ENCODE measurements around the gene NISCH. TPM values are rescaled to one million over a fixed set of nuclear protein-coding genes. Genes with fewer than 3 reads are reported as not detected.

The NISCH gene
- polyA plus RNA-seq, 2 donors, result 32.2 to 59.6 TPM

GRCh38 chr3:52469001-52469400 is 13.6 kb downstream of the NISCH start:
- H3K27me3 ChIP-seq (ENCODE audit: control insufficient read depth in 1 of 2, insufficient read depth in 2 of 2, low read length in 2 of 2), result no peaks in the 10 kb centered on the region
- no peak overlapping the region for H3K27ac ChIP-seq (ENCODE audit: low read depth in 2 of 2, low read length in 1 of 2)
- peaks cover 3 to 19% of the 10 kb centered on the region in 2 donors for H3K4me1 ChIP-seq (ENCODE audit: control insufficient read depth in 2 of 2, insufficient read depth in 2 of 2, low read length in 1 of 2)
- WGBS, 2 donors, result 74 to 87% methylated on average over 5 of the region's 5 CpGs
- no peak overlapping the region for H3K4me3 ChIP-seq (ENCODE audit: low read depth in 1 of 2, low read length in 2 of 2)
- H3K36me3 ChIP-seq (ENCODE audit: control insufficient read depth in 2 of 2, insufficient read depth in 2 of 2, low read length in 1 of 2), result peaks cover 12 to 37% of the 10 kb centered on the region in 2 donors
- peaks cover 0 to 2% of the 10 kb centered on the region in 2 donors for H3K9me3 ChIP-seq (ENCODE audit: control insufficient read depth in 2 of 2, insufficient read depth in 1 of 2, low read depth in 1 of 2, low read length in 1 of 2)

GRCh38 chr3:52470920-52471319 is 15.5 kb downstream of the NISCH start:
- Histone ChIP-seq H3K4me1 (ENCODE audit: control insufficient read depth in 2 of 2, insufficient read depth in 2 of 2, low read length in 1 of 2) (peaks cover 3 to 19% of the 10 kb centered on the region in 2 donors), H3K36me3 (ENCODE audit: control insufficient read depth in 2 of 2, insufficient read depth in 2 of 2, low read length in 1 of 2) (peaks cover 12 to 38% of the 10 kb centered on the region in 2 donors), H3K27ac (ENCODE audit: low read depth in 2 of 2, low read length in 1 of 2) (peak overlapping the region in 1 of 2 donors; percentile 19), H3K9me3 (ENCODE audit: control insufficient read depth in 2 of 2, insufficient read depth in 1 of 2, low read depth in 1 of 2, low read length in 1 of 2) (peaks cover 0 to 2% of the 10 kb centered on the region in 2 donors), H3K27me3 (ENCODE audit: control insufficient read depth in 1 of 2, insufficient read depth in 2 of 2, low read length in 2 of 2) (no peaks in the 10 kb centered on the region), H3K4me3 (ENCODE audit: low read depth in 1 of 2, low read length in 2 of 2) (no peak overlapping the region)
- 79 to 95% methylated on average over 4 of the region's 4 CpGs for WGBS, 2 donors

- 40 to 47% methylated on average over 26 of the region's 26 CpGs for WGBS, 2 donors
- H3K9me3 ChIP-seq (ENCODE audit: control insufficient read depth in 2 of 2, insufficient read depth in 1 of 2, low read depth in 1 of 2, low read length in 1 of 2), result peaks cover 0 to 2% of the 10 kb centered on the region in 2 donors
- peak overlapping the region in 1 of 2 donors; percentile 19 for H3K27ac ChIP-seq (ENCODE audit: low read depth in 2 of 2, low read length in 1 of 2)
- H3K4me3 ChIP-seq (ENCODE audit: low read depth in 1 of 2, low read length in 2 of 2), result no peak overlapping the region
- peaks cover 12 to 43% of the 10 kb centered on the region in 2 donors for H3K36me3 ChIP-seq (ENCODE audit: control insufficient read depth in 2 of 2, insufficient read depth in 2 of 2, low read length in 1 of 2)
- H3K27me3 ChIP-seq (ENCODE audit: control insufficient read depth in 1 of 2, insufficient read depth in 2 of 2, low read length in 2 of 2), result no peaks in the 10 kb centered on the region
- H3K4me1 ChIP-seq (ENCODE audit: control insufficient read depth in 2 of 2, insufficient read depth in 2 of 2, low read length in 1 of 2), result peaks cover 3 to 19% of the 10 kb centered on the region in 2 donors
Observed at GRCh38 chr3:52471371-52472238, 16.2 kb downstream of the NISCH start.

GRCh38 chr3:52472239-52473000 is 17.0 kb downstream of the NISCH start:
- Histone ChIP-seq H3K36me3 (ENCODE audit: control insufficient read depth in 2 of 2, insufficient read depth in 2 of 2, low read length in 1 of 2) (peaks cover 12 to 47% of the 10 kb centered on the region in 2 donors), H3K9me3 (ENCODE audit: control insufficient read depth in 2 of 2, insufficient read depth in 1 of 2, low read depth in 1 of 2, low read length in 1 of 2) (peaks cover 0 to 2% of the 10 kb centered on the region in 2 donors), H3K27ac (ENCODE audit: low read depth in 2 of 2, low read length in 1 of 2) (no peak overlapping the region), H3K4me3 (ENCODE audit: low read depth in 1 of 2, low read length in 2 of 2) (no peak overlapping the region), H3K4me1 (ENCODE audit: control insufficient read depth in 2 of 2, insufficient read depth in 2 of 2, low read length in 1 of 2) (peaks cover 3 to 19% of the 10 kb centered on the region in 2 donors), H3K27me3 (ENCODE audit: control insufficient read depth in 1 of 2, insufficient read depth in 2 of 2, low read length in 2 of 2) (no peaks in the 10 kb centered on the region)
- WGBS, 2 donors, result 70 to 77% methylated on average over 14 of the region's 14 CpGs

- H3K4me3 ChIP-seq (ENCODE audit: low read depth in 1 of 2, low read length in 2 of 2), result no peak overlapping the region
- H3K36me3 ChIP-seq (ENCODE audit: control insufficient read depth in 2 of 2, insufficient read depth in 2 of 2, low read length in 1 of 2), result peaks cover 18 to 49% of the 10 kb centered on the region in 2 donors
- WGBS, 2 donors, result 81 to 84% methylated on average over 5 of the region's 5 CpGs
- no peak overlapping the region for H3K27ac ChIP-seq (ENCODE audit: low read depth in 2 of 2, low read length in 1 of 2)
- peaks cover 0 to 2% of the 10 kb centered on the region in 2 donors for H3K9me3 ChIP-seq (ENCODE audit: control insufficient read depth in 2 of 2, insufficient read depth in 1 of 2, low read depth in 1 of 2, low read length in 1 of 2)
- peaks cover 3 to 19% of the 10 kb centered on the region in 2 donors for H3K4me1 ChIP-seq (ENCODE audit: control insufficient read depth in 2 of 2, insufficient read depth in 2 of 2, low read length in 1 of 2)
- no peaks in the 10 kb centered on the region for H3K27me3 ChIP-seq (ENCODE audit: control insufficient read depth in 1 of 2, insufficient read depth in 2 of 2, low read length in 2 of 2)
Observed at GRCh38 chr3:52473026-52473425, 17.6 kb downstream of the NISCH start.

GRCh38 chr3:52477076-52477795 is 21.8 kb downstream of the NISCH start:
- Histone ChIP-seq H3K9me3 (ENCODE audit: control insufficient read depth in 2 of 2, insufficient read depth in 1 of 2, low read depth in 1 of 2, low read length in 1 of 2) (peaks cover 0 to 2% of the 10 kb centered on the region in 2 donors), H3K27ac (ENCODE audit: low read depth in 2 of 2, low read length in 1 of 2) (no peak overlapping the region), H3K36me3 (ENCODE audit: control insufficient read depth in 2 of 2, insufficient read depth in 2 of 2, low read length in 1 of 2) (peaks cover 41 to 78% of the 10 kb centered on the region in 2 donors), H3K27me3 (ENCODE audit: control insufficient read depth in 1 of 2, insufficient read depth in 2 of 2, low read length in 2 of 2) (no peaks in the 10 kb centered on the region), H3K4me3 (ENCODE audit: low read depth in 1 of 2, low read length in 2 of 2) (no peak overlapping the region), H3K4me1 (ENCODE audit: control insufficient read depth in 2 of 2, insufficient read depth in 2 of 2, low read length in 1 of 2) (peaks cover 0 to 4% of the 10 kb centered on the region in 2 donors)
- WGBS, 2 donors, result 90 to 94% methylated on average over 16 of the region's 16 CpGs

GRCh38 chr3:52477796-52478095 is 22.3 kb downstream of the NISCH start:
- Histone ChIP-seq H3K4me3 (ENCODE audit: low read depth in 1 of 2, low read length in 2 of 2) (no peak overlapping the region), H3K27me3 (ENCODE audit: control insufficient read depth in 1 of 2, insufficient read depth in 2 of 2, low read length in 2 of 2) (no peaks in the 10 kb centered on the region), H3K27ac (ENCODE audit: low read depth in 2 of 2, low read length in 1 of 2) (no peak overlapping the region), H3K4me1 (ENCODE audit: control insufficient read depth in 2 of 2, insufficient read depth in 2 of 2, low read length in 1 of 2) (peaks cover 0 to 2% of the 10 kb centered on the region in 2 donors), H3K9me3 (ENCODE audit: control insufficient read depth in 2 of 2, insufficient read depth in 1 of 2, low read depth in 1 of 2, low read length in 1 of 2) (peaks cover 0 to 2% of the 10 kb centered on the region in 2 donors), H3K36me3 (ENCODE audit: control insufficient read depth in 2 of 2, insufficient read depth in 2 of 2, low read length in 1 of 2) (peaks cover 37 to 79% of the 10 kb centered on the region in 2 donors)
- WGBS, 2 donors, result 93 to 96% methylated on average over 6 of the region's 6 CpGs

- peaks cover 29 to 70% of the 10 kb centered on the region in 2 donors for H3K36me3 ChIP-seq (ENCODE audit: control insufficient read depth in 2 of 2, insufficient read depth in 2 of 2, low read length in 1 of 2)
- no peak overlapping the region for H3K4me3 ChIP-seq (ENCODE audit: low read depth in 1 of 2, low read length in 2 of 2)
- H3K27ac ChIP-seq (ENCODE audit: low read depth in 2 of 2, low read length in 1 of 2), result no peak overlapping the region
- 93 to 95% methylated on average over 7 of the region's 7 CpGs for WGBS, 2 donors
- H3K9me3 ChIP-seq (ENCODE audit: control insufficient read depth in 2 of 2, insufficient read depth in 1 of 2, low read depth in 1 of 2, low read length in 1 of 2), result no peaks in the 10 kb centered on the region
- H3K4me1 ChIP-seq (ENCODE audit: control insufficient read depth in 2 of 2, insufficient read depth in 2 of 2, low read length in 1 of 2), result peaks cover 4 to 12% of the 10 kb centered on the region in 2 donors
- H3K27me3 ChIP-seq (ENCODE audit: control insufficient read depth in 1 of 2, insufficient read depth in 2 of 2, low read length in 2 of 2), result no peaks in the 10 kb centered on the region
Observed at GRCh38 chr3:52479037-52479876, 23.9 kb downstream of the NISCH start.

All from esophagus (tissue), 2 donors.